GM10847 (cell line): ENCODE measurements around the gene DCLK1.

Experiments
- POLR2A ChIP-seq: IDR thresholded peaks from 2 replicates; pipeline ENCODE4 v1.6.1; 2011; ENCODE audit not compliant: insufficient read length; ENCODE audit errors: extremely low read depth

Gene DCLK1

DNA sequence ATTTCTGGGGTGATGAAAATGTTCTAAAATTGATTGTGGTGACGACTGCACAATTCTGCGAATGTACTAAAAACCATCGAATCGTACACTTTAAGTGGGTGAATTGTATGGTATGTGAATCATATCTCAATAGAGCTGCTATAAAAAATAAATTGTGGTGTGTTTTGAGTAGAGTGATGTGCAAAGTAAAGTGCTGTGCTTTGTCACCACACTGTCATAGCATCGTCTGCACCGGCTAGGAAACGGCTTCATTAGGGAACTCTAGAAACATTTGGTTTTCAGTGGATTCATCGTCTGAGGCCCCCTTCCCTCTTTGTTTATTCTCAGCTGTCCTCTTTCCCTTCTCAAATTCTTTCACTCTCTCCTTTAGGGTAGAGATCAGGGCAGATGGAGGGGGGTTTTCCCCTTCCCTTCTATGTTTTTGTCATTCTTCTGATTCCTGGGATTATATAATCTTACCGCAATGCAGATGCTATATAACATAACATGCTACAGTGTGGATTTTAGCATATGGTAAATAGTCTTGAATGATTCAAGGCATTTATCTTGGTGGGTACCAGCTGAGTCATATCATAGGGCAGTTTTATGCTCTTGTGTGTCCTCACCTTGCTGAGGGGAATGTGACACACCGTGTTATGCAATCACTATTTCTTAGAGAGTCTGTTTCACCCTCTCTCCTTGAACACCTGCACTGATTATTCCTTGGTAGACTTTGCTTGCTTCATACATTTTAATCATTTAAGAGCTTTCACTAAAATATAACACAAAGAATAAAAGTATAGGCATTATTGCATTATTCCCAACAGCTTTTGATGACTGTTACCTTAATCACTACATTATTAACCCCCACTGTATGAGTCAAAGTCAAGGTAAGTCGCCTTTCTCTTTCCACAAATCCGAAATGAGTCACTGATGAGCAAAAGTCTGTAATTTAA lies 239.4 kb downstream of the DCLK1 start:
- TF ChIP-seq POLR2A, result no peak

DNA sequence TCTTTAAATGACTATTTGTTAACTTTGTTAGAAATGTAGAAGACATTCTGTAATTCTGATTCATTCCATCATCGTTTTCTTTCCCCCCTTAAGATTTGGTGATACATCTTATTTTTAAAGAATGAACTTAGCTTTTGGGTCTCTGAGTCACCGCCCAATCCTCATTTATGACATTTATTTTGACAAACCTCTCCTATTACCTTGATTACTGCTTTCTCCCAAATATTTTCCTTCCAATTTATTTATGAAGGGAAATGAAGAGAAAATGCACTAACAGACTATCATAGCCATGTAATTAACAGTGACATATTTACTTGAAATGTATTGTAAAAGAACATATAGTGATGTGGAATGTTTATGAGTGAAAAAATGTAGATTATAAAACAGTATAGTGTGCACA lies 241.6 kb downstream of the DCLK1 start:
- no peak for TF ChIP-seq POLR2A

DNA sequence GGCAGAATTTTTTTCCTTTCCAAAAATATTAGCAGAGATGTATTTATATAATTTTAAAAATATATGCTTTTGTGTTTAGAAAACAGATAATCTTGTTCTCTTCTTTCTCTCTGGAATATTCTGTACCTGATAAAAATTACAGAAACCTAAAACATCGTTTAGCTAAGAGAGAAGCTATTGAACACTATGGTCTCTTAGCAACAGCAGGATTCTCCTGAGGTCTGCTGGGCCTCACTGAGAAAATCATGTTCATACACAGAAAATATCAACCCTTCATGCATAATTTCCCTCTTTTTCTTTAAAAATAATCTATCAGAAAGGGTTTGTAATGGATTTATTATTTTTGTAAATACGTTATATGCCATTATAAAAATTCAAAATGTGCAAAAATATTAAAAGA lies 242.2 kb downstream of the DCLK1 start:
- no peak for TF ChIP-seq POLR2A

DNA sequence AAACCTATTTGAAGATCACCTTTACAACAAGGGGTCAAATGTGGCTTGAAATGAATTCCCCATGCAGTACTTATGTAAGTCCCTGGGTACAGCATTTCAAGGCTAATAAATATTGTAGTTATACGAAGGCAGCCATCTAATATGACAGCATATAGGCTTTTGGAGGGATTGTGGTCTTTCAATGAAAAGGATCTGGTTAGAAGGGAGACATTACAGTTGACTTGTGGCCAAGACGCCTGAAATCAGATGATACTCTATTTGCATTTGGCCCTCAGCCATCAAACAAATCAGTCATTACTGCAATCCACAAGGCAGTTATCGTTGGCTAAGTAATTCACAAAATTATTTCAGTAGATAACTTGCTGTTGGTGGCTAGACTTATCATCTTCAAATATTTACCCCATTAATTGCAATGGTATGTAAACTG lies 242.7 kb downstream of the DCLK1 start:
- TF ChIP-seq POLR2A, result no peak

DNA sequence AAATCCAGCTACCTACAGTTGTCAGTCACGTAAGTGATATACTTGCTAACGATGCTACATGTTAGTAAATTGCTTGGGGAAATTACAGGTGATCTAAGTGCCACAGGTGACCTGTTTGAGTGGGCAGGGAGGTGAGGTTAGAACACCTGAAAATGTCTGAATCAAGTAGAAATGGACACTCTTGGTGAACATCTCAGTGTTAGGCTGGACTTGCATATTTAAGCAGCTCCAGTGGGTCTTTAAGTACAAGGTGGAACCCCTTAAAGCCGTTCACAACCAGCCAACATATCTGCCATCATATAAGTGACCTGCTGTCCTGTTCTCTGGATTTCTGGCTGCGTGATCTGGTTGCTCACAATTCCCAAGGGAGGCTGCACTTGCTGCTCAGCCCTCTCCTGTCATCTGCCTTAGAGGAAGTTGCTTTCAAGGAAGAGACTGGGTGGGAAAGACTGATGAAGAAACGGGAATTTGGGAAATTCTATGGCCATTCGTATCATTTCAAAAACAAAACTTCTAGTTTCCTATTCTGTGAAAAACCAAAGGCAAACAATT lies 244.0 kb downstream of the DCLK1 start:
- no peak for TF ChIP-seq POLR2A

DNA sequence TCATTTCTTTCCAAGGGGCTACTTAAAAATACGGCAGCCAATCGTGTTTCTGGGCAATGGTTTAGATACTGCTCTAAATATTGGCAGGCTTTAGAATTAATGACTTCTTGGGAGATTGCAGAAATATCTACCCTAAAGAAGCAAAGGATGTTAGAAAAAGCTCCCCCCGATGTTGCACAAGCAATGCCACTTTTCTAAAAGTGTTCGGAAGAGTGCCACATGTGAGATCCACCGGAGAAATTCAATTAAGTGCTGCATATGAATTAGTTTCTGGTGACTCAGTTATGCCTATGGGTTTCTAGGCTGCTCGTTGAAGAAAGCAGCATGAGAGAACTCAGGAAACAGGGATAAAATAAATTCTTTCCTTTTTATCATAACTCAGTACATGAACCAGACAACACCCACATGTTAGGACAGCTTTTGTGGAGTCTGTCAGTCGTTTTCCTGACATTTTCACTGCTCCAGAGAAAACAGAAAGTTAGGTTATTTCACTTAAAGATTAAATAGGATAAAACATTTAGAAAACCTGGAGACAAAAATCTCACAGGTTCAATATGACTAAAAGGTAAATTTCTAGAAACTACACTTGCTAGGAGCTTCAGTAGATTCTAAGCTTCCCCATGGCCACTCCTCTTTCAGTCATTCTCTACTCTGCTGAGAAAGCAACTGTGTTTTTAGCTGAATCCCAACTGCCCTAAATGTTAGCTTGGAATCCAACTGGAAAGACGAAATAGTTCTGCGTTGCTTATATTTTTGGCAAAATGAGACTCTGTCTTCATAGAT lies 244.7 kb downstream of the DCLK1 start:
- no peak for TF ChIP-seq POLR2A

DNA sequence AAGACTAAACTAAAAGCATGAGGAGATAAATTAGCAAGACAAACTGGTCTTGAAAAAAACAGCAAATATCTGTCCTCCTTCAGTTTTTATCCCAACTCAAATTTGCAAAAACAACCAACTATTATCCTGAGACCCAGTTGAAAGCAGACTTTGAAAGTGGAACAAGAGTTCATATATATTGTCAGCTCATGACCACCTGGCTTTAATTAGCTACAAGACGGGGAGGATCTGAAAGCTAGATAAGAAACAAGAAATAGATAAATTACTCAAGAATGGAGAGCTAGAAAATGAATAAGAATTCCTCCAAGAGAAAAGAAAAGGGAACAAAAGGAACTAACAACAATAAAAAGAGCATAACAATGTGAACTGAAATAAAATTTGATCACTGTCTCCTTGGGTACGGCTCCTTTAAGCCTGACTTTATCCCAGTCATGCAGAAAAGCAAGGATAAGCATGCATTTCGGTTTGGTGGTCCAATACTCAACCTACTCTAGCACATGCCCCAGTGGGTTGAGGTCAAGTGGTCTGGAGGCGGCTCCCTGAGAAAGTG lies 246.9 kb downstream of the DCLK1 start:
- TF ChIP-seq POLR2A, result no peak

DNA sequence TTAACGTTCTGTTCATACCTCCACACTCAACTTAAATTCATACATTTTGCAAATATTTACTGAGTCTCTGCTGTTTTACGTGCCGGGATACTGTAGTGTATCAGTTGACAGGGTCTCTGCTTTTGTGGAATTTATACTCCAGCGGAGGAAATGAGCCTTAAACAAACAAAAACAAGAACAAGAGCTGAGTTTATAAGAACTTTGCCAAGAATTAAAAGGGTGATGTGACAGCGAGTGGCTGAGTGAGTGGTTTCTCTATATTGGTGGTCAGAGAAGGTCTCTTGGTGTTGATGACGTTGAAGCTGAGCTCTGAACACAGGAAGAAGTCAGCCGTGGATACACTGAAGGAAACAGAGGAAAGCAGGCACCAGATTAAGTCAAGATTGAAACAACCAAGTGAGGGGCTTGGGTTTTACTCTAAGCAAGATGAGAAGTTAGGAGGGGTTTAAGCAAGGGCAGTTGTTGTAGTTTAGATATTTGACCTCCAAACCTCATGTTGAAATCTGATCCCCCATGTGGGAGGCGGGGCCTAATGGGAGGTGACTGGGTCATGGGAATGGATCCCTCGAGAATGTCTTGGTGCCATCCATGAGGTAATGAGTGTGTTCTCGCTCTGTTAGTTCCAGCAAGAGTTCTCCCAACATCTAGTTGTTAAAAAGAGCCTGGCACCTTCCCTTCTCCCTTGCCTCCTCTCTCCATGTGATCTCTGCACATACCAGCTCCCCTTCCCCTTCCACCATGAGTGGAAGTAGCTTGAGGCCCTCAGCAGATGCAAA lies 248.3 kb downstream of the DCLK1 start:
- TF ChIP-seq POLR2A, result no peak

DNA sequence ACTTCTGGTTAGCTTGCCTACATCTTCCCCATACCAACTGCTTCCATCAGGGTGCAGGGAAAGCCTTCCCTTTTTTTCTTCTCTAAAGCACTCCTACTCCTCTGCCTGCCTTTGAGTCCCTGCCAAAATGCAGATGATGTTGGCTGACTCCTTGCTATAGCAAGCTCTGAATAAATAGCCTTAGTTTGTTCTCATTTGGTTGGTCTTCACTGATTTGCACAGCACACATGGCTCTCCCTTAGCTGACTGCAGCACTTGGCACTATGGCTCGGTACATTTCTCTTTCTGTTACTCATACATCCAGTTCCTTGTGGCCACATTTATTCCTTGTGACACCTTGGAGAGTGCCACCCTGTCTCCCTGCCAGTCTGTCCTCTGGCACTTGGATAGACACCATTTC lies 249.8 kb downstream of the DCLK1 start:
- TF ChIP-seq POLR2A, result no peak

DNA sequence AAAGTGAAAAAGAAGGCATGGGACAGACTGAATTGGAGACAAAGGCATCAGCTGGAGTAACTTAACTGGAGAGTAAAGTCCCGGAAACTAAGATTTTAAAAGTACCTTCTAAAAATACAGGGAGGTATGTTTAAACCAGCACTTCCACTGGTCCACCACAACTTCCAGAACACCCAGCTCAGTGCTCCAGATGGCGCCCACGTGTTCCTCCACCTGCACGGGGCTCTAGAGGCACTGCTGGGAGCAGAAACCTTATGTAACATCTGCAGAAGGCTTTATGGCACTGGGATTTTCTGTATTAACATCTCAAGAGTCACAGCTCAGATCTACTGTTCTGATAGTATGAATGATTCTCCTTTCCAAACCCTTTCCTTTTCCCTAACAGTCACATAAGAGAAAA lies 252.1 kb downstream of the DCLK1 start:
- no peak for TF ChIP-seq POLR2A

DNA sequence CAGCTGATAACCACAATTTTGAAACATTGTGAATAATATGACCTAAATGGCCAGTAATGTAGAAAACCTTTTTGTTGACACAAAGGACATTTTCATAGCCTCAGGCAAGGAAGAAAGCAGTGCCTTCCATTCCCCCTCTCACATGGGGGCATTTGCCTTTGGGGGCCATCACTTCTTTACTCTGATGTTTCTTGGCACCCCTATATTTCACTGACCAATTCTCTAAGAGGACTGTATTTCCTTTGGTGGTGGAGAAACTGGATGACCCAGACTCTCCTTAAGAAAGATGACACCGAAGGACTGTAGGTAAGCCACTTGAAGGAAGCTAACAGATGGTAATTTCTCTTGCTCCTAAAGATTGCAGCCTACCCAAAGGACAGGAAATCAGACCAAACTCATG lies 254.6 kb downstream of the DCLK1 start:
- no peak for TF ChIP-seq POLR2A

DNA sequence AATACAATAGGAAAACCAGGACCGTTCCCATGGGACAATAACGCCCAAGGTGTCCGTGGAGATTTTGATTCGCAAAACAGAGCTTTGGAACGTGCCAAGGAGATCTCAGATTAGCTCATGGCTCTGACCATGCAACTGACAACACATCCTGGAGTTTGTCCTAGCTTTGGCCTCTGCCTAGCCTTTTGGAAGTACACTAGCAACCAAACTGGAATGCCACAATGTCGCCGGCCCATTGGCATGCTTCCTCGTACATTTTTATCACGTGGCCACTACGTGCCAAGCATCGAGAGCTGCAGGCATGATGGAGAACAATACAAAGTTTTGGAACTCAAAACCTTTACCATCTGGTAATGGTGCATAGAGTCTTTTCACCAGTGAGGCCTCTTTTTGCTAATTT lies 256.5 kb downstream of the DCLK1 start:
- no peak for TF ChIP-seq POLR2A

DNA sequence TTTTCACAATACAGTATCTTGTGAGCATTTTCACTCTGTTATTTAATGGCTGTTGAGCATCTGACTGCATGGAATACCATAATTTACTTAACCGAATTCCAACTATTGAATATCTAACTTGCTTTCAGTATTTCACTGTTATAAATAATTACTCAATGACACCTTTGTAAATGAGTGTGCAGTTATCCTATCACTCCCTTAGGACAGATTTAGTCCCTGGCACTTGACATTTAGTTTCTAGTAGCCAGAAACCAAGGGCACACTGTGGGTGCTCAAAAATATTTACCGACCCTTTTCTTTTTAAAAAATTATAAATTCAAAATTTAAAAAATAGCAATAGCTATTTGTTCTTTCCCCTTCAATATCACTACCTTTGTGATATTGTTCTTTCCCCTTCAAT lies 258.8 kb downstream of the DCLK1 start:
- TF ChIP-seq POLR2A, result no peak

DNA sequence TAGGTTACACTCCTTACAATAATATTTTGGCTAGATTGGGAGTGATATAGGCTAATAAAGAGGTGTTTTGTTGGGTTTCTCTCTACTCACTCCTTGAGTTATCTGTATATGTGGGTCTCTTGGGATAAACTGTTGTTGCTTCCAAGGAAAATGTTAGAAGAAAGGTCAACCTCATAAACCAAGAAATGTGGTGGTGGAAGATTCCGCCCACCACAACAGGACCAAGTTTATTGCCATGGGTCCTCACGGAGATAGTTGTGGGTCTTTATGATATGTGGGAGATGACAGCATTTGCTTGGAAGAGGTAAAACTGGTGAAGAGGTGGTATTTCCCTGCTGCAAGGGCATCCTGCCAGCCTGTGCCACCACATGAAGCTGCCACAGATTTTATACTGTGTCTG lies 259.6 kb downstream of the DCLK1 start:
- TF ChIP-seq POLR2A, result no peak

DNA sequence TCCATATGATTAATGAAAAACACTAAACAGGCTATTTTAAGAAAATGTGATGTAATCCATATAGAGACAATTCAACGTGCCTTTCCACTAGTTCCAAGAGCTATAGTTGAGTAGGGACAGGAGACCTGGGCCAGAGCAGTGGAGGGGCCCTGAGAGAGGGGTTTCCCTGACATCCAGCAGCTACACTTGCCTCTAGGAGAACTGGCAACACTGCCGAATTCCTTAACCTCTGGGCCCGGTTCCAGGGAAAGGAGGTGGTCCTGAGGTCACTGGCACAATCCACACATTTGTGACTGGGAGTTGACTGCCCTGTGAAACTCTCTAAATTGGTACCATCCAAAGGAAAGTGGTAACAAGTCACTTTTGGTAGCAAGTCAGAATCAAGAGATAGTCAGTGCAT lies 264.4 kb downstream of the DCLK1 start:
- TF ChIP-seq POLR2A, result no peak
